Activated gamma-delta T cell treated with anti-CD3 and anti-CD28 coated beads, Interleukin-2, amount 50 U/mL, for 16 hours (primary cell): ENCODE measurements around the gene SBK3.
"Not testable (repeated sequence)": the region's sequence is repeated elsewhere in the genome, so short reads cannot be mapped to it uniquely, and the experiment has no call there.

Experiments used
- DNase-seq: peaks from one replicate; pipeline ENCODE4 v3.0.0-alpha.2; 2020; ENCODE audit warnings: low read depth

The SBK3 gene

GRCh38 chr19:55576746-55577145, 31.4 kb upstream of the SBK3 start:
- no peak for DNase-seq

GRCh38 chr19:55573929-55574328, 28.6 kb upstream of the SBK3 start:
- DNase-seq = not testable (repeated sequence)

- DNase-seq = not testable (repeated sequence)
Measured at GRCh38 chr19:55569477-55569876, 24.1 kb upstream of the SBK3 start.

- no peak for DNase-seq
Measured at GRCh38 chr19:55567708-55568328, 22.5 kb upstream of the SBK3 start.

GRCh38 chr19:55566823-55567222, 21.5 kb upstream of the SBK3 start:
- DNase-seq = no peak

GRCh38 chr19:55563261-55563690, 17.9 kb upstream of the SBK3 start:
- no peak for DNase-seq

GRCh38 chr19:55559684-55560083, 14.3 kb upstream of the SBK3 start:
- no peak for DNase-seq

- DNase-seq = no peak
Measured at GRCh38 chr19:55554741-55555152, 9.4 kb upstream of the SBK3 start.

GRCh38 chr19:55554302-55554701, 9.0 kb upstream of the SBK3 start:
- DNase-seq = no peak

- DNase-seq = no peak
Measured at GRCh38 chr19:55553217-55554182, 8.2 kb upstream of the SBK3 start.

- DNase-seq = no peak
Measured at GRCh38 chr19:55552620-55553019, 7.3 kb upstream of the SBK3 start.

GRCh38 chr19:55552206-55552605, 6.9 kb upstream of the SBK3 start:
- DNase-seq = no peak

- DNase-seq = no peak
Measured at GRCh38 chr19:55550321-55550650, 4.9 kb upstream of the SBK3 start.

GRCh38 chr19:55549500-55550320, 4.4 kb upstream of the SBK3 start:
- no peak for DNase-seq

- no peak for DNase-seq
Measured at GRCh38 chr19:55546822-55547614, 1.7 kb upstream of the SBK3 start.

GRCh38 chr19:55546011-55546410, 668 bp upstream of the SBK3 start:
- DNase-seq = no peak

- DNase-seq = no peak
Measured at GRCh38 chr19:55544776-55545439, 435 bp downstream of the SBK3 start.

GRCh38 chr19:55544014-55544413, 1.3 kb downstream of the SBK3 start:
- DNase-seq = no peak

- DNase-seq = no peak
Measured at GRCh38 chr19:55543567-55543966, 1.8 kb downstream of the SBK3 start.

GRCh38 chr19:55542292-55542855, 3.0 kb downstream of the SBK3 start:
- no peak for DNase-seq

GRCh38 chr19:55541091-55541490, 4.3 kb downstream of the SBK3 start:
- DNase-seq = no peak
